Ishikawa (cell line): ENCODE measurements around the gene MATN4.
A peak's percentile ranks its signal among the peaks of the same experiment; 100 is the strongest.

ENCODE experiments used
- CEBPB ChIP-seq: IDR thresholded peaks from 2 replicates; pipeline ENCODE4 v1.6.1; 2012
- CREB1 ChIP-seq: IDR thresholded peaks from 2 replicates; pipeline ENCODE4 v1.6.1; 2012; ENCODE audit warnings: low read depth
- EGR1 ChIP-seq: IDR thresholded peaks from 2 replicates; pipeline ENCODE4 v1.6.1; 2012
- EP300 ChIP-seq: IDR thresholded peaks from 2 replicates; pipeline ENCODE4 v1.6.1; 2012; ENCODE audit warnings: borderline replicate concordance
- FOXM1 ChIP-seq: IDR thresholded peaks from 2 replicates; pipeline ENCODE4 v1.6.1; 2012; ENCODE audit warnings: low read depth, borderline replicate concordance
- NFIC ChIP-seq: IDR thresholded peaks from 2 replicates; pipeline ENCODE4 v1.6.1; 2012
- RAD21 ChIP-seq: IDR thresholded peaks from 2 replicates; pipeline ENCODE4 v1.6.1; 2012; ENCODE audit warnings: low read depth
- TAF1 ChIP-seq: IDR thresholded peaks from 2 replicates; pipeline ENCODE4 v1.6.1; 2012; ENCODE audit warnings: low read depth, mild to moderate bottlenecking
- TCF12 ChIP-seq: IDR thresholded peaks from 2 replicates; pipeline ENCODE4 v1.6.1; 2012; ENCODE audit warnings: low read depth
- TEAD4 ChIP-seq: IDR thresholded peaks from 2 replicates; pipeline ENCODE4 v1.6.1; 2012
- YY1 ChIP-seq: IDR thresholded peaks from 2 replicates; pipeline ENCODE4 v1.6.1; 2012; ENCODE audit warnings: low read depth
- ZBTB7A ChIP-seq: IDR thresholded peaks from 2 replicates; pipeline ENCODE4 v1.6.1; 2012; ENCODE audit warnings: low read depth
- TF ChIP-seq, protein P1 (sequence below): IDR thresholded peaks from 2 replicates; pipeline ENCODE4 v1.6.1; 2012
- TF ChIP-seq, protein P2 (sequence below): IDR thresholded peaks from 2 replicates; pipeline ENCODE4 v1.6.1; 2012; ENCODE audit warnings: low read depth, mild to moderate bottlenecking
- TF ChIP-seq, protein P3 (sequence below): IDR thresholded peaks from 2 replicates; pipeline ENCODE4 v1.6.1; 2012

Gene MATN4

DNA sequence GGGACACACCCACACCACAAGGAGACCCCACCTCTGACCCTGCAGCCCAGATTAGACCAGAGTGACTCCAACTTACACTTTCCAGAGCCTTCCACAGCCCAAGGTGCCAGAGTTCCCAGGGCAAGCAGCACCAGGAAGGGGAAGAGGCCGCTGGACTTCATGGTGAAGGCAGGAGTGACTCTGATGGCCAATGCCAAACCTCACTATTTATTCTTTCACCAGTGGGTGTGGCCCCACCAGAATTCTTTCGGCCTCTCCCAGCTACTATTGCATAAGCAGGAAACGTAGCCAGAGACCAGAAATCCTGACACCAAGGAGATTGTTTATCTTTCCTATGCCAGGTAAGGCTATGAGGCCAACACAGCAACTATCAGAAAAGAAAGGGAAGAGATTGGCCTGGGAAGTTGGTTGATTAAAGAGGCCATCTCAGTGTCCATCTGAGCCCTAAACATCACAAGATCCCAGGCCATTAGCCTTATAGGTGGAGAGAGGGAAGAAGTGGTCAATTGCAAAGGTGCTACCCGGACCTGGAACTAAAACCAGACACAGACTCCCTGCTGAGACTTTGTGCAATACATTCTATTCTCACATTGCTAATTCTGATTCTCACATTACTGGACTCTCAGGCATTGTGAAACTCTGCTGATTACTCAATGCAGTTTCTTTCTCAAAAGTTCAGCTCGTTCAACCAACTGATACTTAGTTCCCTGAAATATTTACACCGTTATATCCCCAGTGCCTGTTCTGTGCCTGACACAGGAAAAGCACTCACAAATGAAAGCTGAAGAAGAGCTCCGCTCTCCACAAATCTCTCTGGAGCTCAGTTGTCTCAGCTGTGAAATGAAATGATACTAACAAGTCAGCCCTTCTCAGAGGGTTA, 53.5 kb downstream of the MATN4 start, which contains the start of gene SLPI:
Gene SLPI (minus strand): TSS at position 182 of the 880 bp plus-strand sequence. CDS start 21 bp downstream, at position 161.
- peak; percentile 77 for TF ChIP-seq FOXM1
- peak; percentile 17; the same call in 1 of the 2 replicates for TF ChIP-seq YY1
- TF ChIP-seq TEAD4, result peak; percentile 55; the same call in 1 of the 2 replicates
- TF ChIP-seq TAF1, result no peak
- peak; percentile 100 for TF ChIP-seq CEBPB
- peak; percentile 78 for TF ChIP-seq TCF12
- TF ChIP-seq EP300, result peak; percentile 86
- no peak for TF ChIP-seq CREB1
- TF ChIP-seq, protein P1, sequence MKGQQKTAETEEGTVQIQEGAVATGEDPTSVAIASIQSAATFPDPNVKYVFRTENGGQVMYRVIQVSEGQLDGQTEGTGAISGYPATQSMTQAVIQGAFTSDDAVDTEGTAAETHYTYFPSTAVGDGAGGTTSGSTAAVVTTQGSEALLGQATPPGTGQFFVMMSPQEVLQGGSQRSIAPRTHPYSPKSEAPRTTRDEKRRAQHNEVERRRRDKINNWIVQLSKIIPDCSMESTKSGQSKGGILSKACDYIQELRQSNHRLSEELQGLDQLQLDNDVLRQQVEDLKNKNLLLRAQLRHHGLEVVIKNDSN, result no peak
- TF ChIP-seq, protein P2, sequence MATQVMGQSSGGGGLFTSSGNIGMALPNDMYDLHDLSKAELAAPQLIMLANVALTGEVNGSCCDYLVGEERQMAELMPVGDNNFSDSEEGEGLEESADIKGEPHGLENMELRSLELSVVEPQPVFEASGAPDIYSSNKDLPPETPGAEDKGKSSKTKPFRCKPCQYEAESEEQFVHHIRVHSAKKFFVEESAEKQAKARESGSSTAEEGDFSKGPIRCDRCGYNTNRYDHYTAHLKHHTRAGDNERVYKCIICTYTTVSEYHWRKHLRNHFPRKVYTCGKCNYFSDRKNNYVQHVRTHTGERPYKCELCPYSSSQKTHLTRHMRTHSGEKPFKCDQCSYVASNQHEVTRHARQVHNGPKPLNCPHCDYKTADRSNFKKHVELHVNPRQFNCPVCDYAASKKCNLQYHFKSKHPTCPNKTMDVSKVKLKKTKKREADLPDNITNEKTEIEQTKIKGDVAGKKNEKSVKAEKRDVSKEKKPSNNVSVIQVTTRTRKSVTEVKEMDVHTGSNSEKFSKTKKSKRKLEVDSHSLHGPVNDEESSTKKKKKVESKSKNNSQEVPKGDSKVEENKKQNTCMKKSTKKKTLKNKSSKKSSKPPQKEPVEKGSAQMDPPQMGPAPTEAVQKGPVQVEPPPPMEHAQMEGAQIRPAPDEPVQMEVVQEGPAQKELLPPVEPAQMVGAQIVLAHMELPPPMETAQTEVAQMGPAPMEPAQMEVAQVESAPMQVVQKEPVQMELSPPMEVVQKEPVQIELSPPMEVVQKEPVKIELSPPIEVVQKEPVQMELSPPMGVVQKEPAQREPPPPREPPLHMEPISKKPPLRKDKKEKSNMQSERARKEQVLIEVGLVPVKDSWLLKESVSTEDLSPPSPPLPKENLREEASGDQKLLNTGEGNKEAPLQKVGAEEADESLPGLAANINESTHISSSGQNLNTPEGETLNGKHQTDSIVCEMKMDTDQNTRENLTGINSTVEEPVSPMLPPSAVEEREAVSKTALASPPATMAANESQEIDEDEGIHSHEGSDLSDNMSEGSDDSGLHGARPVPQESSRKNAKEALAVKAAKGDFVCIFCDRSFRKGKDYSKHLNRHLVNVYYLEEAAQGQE, result peak; percentile 9; the same call in 1 of the 2 replicates
- no peak for TF ChIP-seq ZBTB7A
- TF ChIP-seq EGR1, result no peak
- peak; percentile 55; the same call in 1 of the 2 replicates for TF ChIP-seq NFIC
- peak; percentile 13; the same call in 1 of the 2 replicates for TF ChIP-seq RAD21
- TF ChIP-seq, protein P3, sequence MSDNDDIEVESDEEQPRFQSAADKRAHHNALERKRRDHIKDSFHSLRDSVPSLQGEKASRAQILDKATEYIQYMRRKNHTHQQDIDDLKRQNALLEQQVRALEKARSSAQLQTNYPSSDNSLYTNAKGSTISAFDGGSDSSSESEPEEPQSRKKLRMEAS, result peak; percentile 32; the same call in 1 of the 2 replicates

DNA sequence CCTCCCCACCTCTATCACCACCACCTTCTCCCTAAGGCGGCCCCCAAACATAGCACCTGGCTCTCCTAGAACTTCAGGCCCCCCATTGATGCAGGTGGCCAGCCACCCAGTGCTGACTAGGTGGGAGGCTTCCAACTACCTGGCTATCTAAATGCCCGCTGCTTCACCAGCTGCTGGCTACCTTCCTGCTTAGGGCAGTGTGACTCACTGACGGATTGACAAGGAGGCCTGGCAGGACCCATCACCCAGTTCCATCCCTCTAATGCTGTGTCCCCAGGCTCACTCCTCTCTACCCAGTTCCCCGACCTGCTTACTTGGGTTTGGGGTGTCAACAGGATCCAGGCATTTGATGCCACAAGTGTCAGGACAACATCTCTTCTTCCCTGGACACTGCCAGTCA, 54.8 kb downstream of the MATN4 start:
- no peak for TF ChIP-seq ZBTB7A
- TF ChIP-seq, protein P3, result no peak
- TF ChIP-seq TAF1, result no peak
- no peak for TF ChIP-seq TCF12
- TF ChIP-seq, protein P1, result no peak
- no peak for TF ChIP-seq CEBPB
- TF ChIP-seq RAD21, result no peak
- TF ChIP-seq TEAD4, result no peak
- no peak for TF ChIP-seq YY1
- no peak for TF ChIP-seq CREB1
- no peak for TF ChIP-seq EP300

DNA sequence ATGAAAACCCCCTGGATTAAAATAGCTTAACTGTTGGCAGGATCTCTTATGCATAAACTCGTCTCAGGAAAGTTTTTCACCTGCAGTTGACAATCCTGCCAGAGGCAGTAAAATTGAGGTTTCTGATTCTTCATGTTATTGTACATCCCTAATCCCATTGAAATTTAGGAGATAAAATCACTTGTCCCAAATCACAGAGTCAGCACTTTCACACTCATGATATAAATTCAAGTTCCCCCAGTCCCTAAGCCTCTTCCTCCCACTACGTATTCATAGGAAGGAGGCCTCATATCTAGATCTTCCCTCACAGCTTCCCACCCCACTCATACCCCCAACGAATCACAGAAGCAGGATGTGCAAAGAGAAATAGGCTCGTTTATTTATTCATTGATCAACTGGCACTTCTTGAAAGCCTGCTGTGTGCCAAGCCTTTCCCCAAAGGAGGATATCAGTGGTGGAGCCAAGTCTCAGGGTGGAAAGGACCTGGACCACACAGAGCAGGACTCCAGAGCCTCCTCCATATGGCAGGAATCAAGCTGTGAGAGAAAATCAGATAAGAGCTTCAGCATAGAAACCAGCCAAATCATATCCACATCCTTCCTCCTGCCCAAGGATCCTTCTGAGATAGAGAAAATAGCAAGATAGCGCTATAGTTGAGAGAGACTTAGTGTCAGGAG, 56.1 kb downstream of the MATN4 start:
- TF ChIP-seq, protein P2, result no peak
- TF ChIP-seq YY1 (no peak), CEBPB (no peak), TEAD4 (no peak), NFIC (no peak), EP300 (no peak), CREB1 (no peak), EGR1 (no peak), RAD21 (no peak)
- TF ChIP-seq, protein P3, result no peak
- TF ChIP-seq, protein P1, result no peak

DNA sequence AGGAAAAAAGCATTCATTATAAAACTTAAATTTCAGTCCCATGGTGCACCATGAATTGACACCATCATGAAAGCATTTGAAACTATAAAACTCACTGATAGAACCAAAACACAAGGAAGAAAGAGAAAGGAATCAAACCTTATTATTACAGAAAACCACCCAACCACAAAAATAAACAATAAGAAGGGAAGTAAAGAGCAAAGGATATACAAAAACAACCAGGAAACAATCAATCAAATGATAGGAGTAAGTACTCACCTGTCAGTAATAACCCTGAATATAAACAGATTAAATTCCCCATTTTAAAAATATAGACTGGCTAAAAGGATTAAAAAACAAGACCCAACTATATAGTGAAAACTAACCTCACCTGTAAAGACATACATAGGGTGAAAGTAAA, 59.5 kb downstream of the MATN4 start:
- TF ChIP-seq CEBPB, result no peak
- TF ChIP-seq, protein P1, result no peak
- TF ChIP-seq, protein P3, result no peak
- no peak for TF ChIP-seq CREB1
- TF ChIP-seq EGR1, result no peak
- no peak for TF ChIP-seq RAD21
- TF ChIP-seq TAF1, result no peak
- TF ChIP-seq YY1, result no peak
- no peak for TF ChIP-seq TEAD4
- no peak for TF ChIP-seq FOXM1
- no peak for TF ChIP-seq TCF12
- no peak for TF ChIP-seq NFIC
- no peak for TF ChIP-seq ZBTB7A
- TF ChIP-seq, protein P2, result no peak
- no peak for TF ChIP-seq EP300
